GM19438 (cell line): Measurements from ENCODE around the gene GLT6D1.

Experiments used
- ATAC-seq: cut with Tn5 transposase; IDR thresholded peaks from one replicate; pipeline ENCODE4 v1.9.1; 2021; ENCODE audit warnings: low read depth; ENCODE audit not compliant: unreplicated experiment

The GLT6D1 gene

DNA sequence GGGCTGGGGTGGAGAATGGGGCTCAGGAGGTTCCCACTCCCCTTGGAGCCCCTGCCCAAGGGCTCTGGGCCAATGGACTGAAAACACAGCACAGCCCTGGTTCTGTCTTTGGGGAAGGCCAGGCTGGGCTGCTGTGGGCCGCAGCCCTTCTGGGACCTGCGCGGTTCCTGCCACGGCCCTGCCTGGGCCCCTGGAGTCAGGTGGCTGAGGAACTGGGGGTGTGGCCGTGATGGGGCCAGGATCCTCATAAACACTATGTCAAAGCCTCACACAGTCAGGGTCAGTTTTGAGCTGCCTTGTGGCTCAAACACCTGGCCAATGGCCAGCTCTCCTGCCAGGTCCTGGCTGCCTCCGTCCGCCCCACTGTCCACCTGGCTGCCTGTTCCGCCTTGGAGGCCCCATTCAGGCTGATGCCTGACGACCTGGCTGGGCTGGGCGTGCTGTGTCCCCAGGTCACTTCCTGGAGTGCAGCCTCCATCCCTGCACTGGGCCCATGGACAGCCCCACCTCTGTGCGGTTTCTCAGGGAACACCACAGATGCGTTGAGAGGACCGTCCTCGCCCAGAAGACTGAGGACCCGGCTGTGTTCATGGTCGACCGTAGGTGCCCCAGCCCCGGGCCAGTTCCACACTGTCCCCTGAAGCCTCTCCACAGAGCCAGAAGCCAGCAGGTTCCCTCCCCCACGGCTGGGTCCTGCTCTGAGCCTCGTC lies 50.3 kb downstream of the GLT6D1 start:
- no peak for ATAC-seq

DNA sequence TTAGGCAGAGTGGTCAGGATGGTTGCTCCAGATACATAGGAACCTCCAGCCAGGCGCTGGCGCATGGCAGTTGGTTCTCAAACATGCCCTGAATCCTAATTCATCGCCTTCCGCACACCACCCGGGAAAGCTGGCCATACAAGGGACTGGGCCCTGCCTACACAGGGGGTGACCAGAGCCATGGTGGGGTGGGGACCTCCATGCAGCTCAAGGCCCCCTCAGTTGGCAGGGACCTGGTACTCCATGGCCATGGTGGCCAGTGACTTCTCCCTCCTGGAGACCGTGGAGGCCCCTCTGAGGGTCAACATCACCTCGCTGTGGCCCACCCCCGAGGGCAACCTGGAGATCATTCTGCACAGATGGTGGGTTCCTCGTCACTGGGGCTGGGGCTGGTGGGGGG lies 51.0 kb downstream of the GLT6D1 start:
- no peak for ATAC-seq

DNA sequence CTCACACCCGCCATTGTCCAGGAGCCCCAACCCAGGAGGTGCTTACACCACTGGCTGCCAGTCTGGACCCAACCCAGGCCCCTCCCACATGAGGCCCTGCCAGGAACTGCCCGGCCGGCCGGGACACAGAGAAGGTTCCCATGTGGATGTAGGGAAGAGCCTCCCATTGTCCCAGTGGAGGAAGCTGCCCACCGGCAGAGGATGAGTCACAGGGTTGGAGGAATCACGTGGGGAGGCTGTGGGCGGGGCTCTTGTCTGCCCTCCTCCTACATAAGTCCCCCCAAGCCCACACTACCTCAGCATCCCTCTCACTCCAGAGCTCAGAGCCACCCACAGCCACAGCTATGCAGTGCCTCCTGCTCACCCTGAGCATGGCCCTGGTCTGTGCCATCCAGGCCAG lies 51.7 kb downstream of the GLT6D1 start:
- no peak for ATAC-seq

DNA sequence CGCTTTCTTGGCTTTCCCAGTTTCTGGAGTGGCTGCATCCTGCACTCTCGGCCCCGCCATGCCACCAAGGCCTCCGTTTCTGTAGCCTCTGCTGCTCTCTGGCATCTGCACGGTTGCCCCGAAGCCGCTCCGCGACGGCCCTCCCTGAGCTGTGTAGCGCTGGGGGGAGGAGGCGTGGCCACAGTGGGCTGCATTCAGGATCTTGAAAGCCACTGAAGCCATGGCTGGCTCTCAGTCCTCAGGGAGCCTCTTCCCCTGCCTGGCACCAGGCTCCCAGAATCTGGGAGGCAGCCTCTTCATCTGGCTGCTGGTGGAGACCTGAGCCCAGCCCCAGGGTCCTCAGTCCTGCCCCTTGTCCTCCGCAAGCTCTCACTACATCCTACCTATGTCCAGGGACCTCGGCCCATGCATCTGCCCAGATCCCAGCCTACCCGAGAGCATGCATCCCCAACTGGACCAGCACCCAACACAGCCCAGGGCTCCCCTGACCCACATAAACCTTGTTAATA lies 52.7 kb downstream of the GLT6D1 start:
- ATAC-seq = no peak

- no peak for ATAC-seq
These were observed 54.4 kb downstream of the GLT6D1 start for GRCh38 chr9:135584934-135585333.

GRCh38 chr9:135584371-135584770 lies 55.0 kb downstream of the GLT6D1 start:
- no peak for ATAC-seq

- no peak for ATAC-seq
These were observed 55.7 kb downstream of the GLT6D1 start for GRCh38 chr9:135583688-135584011.

- ATAC-seq = no peak
These were observed 56.2 kb downstream of the GLT6D1 start for GRCh38 chr9:135582966-135583687.

DNA sequence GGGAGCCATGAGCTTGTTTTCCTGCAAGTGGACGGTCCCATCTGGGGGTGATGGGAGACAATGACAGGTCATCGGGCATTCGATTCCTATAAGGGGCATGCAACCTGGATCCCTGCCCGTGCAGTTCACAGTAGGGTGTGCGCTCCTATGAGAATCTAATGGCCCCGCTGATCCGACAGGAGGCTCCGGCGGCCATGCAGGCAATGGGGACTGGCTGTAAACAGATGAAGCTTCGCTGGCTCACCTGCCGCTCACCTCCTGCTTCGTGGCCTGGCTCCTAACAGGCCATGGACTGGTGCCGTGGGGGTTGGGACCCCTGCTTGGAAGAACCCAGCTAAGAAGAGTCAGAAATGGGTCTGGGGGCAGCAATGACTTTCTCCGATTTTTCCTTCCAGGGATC lies 56.8 kb downstream of the GLT6D1 start:
- ATAC-seq = no peak

DNA sequence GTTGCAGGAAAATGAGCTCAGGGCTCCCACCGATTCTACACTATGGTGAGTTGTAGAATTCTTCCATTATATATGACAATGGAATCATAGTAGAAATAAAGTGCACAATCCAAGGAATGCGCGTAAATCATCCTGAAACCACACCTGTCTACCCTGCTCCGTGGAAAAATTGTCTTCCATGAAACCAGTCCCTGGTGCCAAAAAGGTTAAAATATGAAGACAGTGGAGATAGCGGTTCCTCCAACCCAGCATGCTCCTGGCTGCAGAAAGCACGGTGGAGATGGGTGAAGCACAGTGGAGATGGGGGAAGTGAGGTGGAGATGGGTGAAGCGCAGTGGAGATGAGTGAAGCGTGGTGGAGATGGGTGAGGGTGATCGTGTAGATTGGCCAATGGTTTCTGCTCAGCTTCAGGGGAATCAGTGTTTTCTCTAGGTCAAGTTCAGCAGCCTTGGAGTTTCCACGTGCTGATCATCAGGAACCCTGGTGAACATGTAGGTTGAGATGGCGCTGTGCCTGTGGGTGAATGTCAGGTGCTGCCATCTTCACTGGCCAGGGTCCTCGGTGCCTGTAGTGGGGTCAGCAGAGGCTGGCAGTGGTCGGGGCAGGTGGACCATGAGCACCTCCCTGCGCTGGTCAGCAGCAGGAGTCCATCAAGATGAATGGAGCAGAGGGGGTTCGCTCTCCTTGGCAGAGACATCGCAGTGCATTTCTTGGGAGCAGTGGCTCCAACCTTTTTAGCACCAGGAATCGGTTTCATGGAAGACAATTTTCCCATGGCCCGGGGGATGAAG lies 57.5 kb downstream of the GLT6D1 start:
- ATAC-seq = no peak

DNA sequence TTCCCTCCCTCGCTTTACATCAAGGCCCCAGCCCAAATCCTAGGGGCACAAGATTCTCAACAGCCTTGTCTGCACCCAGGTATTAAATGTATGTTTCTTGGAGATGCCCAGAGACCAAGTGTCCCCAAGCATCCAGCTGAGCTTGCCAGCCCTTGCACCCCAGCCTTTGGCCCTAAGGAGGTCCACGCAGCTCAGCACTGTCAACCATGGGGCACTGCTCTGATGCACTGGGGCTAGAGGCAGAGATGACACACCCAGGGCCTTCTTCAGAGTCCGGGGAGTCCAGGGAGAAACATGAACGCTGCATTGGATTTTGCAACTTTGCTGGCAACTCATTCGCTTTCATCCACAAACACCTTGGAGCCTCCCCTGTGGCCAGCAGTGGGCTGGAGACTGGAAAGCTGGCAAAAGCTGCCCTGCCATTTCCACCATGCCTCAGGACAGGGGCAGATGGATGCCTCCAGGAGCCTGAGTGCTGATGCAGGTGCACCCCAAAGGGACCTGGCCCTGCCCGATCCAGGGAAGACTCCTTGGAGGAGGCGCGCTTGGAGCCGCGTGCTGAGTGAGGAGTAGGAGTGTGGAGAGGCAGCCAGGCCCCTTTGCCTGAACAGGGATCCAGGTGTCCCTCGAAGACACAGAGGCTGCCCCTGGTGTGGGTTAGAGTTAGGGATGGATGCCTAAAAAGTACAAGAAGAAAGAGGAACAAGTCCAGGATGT lies 58.5 kb downstream of the GLT6D1 start:
- ATAC-seq = no peak

- ATAC-seq = no peak
These were observed 59.3 kb downstream of the GLT6D1 start for GRCh38 chr9:135579889-135580660.

DNA sequence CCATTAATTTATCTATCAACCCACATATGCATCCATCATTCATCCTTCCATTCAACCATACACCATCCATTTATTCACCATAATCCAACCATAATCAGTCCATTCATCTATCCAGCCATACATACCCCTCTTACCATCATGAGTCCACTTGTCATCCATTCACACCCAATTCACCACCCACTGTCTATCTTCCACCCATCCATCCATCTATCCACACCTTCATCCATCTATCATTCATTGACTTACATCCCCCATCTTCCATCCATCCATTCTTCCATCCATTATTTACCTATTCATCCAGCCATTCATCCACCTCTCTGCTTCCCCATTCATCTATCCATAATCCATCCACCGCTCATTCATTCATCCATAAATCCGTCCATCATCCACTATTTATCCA lies 60.0 kb downstream of the GLT6D1 start:
- ATAC-seq = no peak

DNA sequence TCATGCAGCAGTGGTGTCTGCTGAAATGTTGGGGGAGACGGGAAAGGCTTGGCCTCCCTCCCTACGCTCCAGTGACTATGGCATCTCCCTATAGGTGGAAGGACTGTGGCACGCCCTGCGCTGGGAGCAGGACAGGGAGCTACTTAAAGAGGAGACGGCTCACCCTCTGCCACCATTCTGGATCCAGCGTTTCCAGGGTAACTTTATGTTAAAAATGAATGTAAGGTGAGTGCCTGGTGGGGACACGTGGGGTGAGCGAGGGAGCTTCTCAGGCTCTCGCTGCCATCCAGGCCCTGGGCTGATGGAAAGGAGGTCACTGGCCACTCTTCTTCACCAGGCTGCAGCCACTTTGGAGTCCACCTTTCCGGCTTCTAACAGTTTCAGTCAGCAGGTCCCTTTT lies 62.1 kb downstream of the GLT6D1 start:
- no peak for ATAC-seq

DNA sequence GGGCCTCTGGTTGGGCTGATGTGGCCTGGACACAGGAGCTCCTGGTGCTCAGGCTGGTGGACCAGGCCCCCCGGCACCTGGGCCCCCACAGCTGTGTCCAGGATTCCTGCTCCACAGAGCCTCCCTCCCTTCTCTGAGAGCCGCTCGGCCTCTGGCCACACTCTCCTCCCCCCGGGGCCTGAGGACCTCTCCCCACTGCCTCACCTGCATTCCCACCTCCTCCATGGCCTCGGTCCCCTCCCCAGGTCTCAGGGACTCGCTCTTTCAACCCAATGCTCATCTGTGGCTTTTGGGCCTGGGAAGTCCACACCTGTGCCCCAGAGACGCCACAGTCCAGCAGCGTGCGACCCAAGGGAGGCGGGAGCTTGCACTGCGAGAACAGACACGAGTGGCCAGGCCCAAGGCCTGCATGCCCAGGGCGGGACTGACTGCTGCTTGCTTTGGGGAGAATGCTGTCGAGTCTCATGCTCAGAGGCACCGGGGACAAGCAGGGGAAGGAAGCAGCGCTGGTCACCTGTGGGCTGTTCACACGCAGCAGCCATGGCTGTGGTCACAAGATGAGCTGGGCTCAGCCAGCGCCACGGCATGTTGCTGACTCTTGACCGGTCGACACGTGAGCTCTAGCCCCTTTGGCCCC lies 63.2 kb downstream of the GLT6D1 start:
- no peak for ATAC-seq

GRCh38 chr9:135574943-135575342 lies 64.4 kb downstream of the GLT6D1 start:
- no peak for ATAC-seq

GRCh38 chr9:135574331-135574730 lies 65.0 kb downstream of the GLT6D1 start:
- ATAC-seq = no peak
